GM19463 (cell line): ENCODE data around the gene NEK2.
"Not testable (repeated sequence)": the region's sequence is repeated elsewhere in the genome, so short reads cannot be mapped to it uniquely, and the experiment has no call there.

ENCODE experiments used
- ATAC-seq: cut with Tn5 transposase; IDR thresholded peaks from one replicate; pipeline ENCODE4 v1.9.1; 2021; ENCODE audit warnings: mild to moderate bottlenecking, moderate library complexity; ENCODE audit not compliant: unreplicated experiment

NEK2 gene

DNA sequence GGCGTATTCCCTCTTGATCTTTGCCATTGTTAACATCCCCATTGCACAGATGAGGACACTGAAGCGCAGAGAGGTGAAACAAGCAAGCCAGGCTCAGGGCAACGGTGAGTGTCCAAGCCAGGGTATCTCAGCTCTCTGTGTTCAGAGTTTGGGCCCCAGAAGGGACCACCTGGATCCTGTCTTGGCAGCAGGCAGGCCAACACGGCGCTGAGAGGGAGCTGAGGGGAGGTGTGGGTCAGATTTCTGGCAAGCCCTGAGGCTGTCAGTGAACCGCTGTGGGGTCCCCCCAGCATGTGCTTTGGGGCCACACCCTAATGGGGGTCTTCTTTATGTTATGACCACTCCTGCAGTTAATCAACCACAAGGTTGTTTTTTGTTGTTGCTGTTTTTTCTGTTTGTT is 23.1 kb downstream of the NEK2 start:
- no peak for ATAC-seq

DNA sequence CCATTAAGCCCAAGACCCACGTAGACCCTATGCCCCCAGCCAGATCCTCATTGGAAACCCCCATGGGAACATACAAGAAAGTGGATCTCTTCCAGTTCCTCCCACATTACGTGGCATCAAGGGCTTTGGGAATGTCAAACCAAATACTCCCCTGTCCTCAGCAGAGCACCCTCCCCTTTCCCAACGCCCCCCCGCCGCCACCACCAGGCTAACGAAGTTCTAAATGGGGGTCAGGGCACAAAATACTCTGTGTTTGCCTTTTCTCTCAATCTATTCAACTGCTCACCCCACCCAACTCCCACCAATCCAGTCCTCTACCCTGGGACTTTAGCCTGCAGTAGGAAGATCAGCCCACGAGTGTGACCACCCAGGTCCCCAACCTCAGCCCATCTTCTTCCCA is 24.5 kb downstream of the NEK2 start:
- no peak for ATAC-seq

DNA sequence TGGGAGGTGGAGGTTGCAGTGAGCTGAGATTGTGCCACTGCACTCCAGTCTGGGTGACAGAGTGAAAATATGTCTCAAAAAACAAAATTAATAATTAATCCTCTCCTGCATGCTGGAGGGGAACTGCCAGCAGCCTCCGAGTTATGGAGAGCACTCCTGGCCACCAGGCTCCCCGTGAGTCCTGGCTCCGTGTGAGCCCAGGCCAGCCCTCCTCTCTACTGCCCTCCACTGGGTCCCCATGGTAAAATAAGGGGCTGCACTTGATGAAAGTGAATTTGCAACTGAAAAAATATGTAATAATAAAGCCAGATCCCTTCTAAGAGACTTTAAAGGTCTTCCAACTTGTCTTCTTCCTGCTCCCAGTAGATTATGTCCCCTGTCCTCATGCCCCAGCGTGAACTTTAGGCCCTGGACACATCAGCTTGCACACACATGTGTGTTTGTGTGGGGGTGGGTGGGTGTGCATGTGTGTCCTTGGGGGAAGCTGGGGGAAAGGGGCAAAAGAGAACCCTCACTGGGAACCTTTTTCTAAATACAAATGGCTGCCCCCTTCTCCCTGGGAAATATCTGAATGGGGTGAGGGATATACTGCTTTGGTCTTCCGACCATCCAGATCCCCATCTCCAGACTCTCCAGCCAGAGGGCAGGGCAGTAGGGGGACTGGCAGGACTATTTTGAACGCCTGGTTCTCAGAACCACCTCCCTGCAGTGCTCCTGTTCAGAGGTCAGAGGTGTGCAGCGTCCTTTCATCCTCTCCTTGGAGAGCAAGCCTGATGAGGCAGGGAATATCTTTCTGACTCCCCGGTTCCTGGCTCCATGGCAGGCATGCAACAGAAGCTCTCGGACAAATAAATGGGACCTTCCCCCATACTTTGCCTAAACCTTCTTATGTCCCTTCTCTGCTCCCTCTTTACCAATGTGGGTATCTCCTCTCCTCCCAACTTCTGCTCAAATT is 26.2 kb downstream of the NEK2 start:
- ATAC-seq, result peak; percentile 96

DNA sequence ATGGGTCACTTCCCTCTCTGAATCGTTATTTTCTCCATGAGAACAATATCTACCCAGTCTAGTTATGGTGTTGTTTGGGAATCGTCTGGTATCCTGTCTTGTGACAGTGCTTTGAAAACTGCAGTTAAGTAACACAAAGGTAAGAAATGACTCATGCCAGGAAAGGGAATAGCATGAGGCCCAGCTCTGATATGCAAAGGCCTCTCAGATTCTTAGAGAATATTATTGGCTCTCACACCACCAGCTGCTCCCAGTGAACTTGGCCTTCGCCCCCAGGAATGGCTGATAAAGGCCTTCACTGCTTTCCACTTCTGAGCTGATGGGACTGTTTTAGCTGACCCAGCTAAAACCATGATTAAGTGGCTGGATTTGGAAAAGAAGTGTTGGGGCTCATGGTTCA is 27.1 kb downstream of the NEK2 start:
- ATAC-seq, result no peak

DNA sequence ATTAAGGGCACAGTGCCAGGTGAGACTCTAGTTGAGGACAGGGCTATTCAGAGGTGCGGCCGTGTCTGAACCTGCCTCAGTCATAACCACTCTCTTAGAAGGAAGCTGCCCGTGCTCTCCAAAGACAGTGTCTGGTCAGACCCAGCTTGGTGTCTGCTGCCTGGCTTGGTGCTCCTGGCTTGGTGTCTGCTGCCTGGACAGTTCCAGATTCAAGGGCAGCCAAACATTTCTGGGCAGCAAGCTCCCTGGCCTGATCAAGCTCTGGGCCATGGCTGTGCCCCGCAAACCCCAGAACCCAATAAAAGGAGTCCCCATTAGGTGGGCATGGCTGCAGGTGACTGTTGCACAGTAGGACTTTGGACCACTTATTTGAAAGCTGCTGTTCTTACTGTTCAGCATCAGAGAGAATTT is 27.7 kb downstream of the NEK2 start:
- ATAC-seq, result no peak

DNA sequence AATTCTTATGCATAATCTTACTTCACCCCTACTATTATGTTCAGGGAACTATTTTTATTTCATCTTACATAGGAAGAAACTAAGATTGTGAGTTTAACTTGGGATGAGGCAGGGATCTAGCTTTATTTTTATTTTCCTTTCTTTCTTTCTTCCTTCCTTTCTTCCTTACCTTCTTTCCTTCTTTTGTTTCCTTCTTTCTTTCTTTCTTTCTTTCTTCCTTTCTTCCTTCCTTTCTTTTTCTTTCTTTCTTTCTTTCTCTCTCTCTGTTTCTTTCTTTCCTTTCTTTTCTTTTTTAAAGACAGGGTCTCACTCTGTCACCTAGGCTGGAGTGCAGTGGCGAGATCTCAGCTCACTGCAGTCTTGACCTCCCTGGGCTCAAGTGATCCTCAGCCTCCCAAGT is 28.9 kb downstream of the NEK2 start:
- no peak for ATAC-seq

DNA sequence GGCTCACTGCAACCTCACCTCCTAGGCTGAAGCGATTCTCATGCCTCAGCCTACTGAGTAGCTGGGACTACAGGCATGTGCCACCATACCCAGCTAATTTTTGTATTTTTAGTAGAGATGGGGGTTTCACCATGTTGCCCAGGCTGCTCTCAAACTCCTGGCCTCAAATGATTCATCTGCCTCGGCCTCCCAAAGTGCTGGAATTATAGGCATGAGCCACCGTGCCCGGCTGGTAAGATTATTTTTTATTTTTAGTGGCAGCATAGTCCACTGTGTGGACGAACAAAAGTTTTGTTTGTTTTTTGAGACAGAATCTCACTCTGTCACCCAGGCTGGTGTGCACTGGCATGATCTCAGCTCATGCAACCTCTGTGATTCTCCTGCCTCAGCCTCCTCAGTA is 29.8 kb downstream of the NEK2 start:
- not testable (repeated sequence) for ATAC-seq

DNA sequence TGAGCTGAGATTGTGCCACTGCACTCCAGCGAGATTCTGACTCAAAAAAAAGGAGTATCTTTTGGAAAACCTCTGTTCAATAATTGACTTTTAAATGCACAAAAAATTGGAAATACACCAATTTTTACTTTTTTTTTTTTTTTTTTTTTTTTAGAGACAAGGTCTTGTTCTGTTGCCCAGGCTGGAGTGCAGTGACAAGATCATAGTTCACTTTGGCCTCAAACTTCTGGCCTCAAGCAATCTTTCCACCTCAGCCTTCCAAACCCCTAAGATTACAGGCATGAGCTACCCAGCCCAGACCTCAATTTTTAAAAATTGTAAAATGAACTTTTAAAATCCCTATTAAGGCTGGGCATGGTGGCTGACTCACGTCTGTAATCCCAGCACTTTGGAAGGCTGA is 30.8 kb downstream of the NEK2 start:
- ATAC-seq, result no peak

DNA sequence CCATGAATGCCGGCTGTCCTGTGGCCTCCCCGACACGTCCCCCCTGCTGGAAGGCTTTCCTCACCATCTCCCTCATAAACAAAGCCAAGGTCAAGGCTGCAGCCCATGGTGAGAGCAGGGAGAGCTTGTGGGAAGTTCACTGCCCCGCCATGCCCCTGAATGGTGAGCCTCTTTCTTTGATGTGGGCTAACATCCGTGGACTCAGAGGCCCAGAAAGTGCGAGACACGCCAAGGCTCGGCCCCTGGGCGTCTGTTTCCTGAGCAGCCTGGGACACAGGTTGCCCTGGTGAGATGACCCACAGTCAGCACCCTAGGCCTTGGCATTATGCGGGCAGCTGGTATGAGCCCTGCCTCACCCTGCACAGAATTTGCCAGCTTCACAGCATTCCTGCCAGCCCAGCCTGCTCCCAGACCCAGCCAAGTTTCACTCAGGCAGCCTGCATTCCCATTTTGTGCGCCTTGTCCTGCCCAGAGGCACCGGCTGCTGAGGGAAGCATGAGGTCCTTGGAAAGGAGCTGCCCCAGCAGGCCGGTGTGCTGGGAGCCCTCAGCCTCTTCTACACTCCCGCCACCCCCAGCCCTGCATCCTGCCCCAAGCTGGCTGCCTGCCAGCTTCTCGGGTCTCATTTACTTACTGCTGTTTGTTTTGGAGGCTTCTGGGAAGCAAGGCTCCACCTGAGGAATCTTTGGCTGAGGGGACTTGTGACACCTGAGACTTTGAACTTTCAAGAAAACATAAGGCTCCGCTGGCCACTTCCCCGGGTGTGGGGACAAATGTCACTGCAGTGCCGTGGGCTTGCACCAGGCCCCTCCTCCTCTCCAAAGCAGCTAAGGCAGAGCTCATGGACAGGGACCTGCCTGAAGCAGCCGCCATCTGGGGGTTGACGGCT is 31.9 kb downstream of the NEK2 start:
- ATAC-seq, result no peak

DNA sequence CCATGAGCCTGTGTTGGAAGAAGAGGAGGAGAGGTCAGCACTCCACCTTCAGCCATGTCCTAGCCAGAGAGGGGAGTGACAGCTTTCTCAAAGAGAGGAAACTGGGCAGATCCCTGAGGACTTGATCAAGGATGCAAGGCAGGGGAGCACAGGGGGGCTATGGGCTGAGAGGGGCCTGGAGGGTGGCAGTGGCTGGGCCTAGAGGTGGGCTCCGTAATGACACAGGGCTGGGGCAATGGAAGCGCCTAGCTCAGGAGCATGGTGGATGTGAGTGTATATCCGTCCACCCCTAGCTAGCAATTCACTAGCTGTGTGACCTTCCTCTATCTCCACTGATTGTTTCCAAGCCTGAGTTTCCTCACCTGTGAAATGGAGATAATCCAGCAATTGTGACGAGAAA is 32.6 kb downstream of the NEK2 start:
- no peak for ATAC-seq

DNA sequence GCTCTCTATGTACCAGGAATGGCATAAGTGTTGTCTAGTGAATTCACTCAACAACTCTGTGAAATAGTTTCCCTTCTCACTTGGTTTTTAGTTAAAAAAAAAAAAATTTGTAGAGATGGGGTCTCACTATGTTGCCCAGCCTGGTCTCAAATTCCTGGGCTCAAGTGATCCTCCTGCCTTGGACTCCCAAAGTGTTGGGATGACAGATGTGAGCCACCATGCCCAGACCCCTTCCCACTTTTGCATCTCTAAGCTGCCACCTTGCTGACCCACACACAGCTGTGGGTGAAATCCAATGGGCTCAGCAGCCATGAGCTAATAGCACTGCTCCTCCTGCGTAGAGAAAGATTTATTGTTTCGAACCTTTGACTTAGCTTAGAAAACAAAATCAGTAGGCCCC is 33.5 kb downstream of the NEK2 start:
- no peak for ATAC-seq

DNA sequence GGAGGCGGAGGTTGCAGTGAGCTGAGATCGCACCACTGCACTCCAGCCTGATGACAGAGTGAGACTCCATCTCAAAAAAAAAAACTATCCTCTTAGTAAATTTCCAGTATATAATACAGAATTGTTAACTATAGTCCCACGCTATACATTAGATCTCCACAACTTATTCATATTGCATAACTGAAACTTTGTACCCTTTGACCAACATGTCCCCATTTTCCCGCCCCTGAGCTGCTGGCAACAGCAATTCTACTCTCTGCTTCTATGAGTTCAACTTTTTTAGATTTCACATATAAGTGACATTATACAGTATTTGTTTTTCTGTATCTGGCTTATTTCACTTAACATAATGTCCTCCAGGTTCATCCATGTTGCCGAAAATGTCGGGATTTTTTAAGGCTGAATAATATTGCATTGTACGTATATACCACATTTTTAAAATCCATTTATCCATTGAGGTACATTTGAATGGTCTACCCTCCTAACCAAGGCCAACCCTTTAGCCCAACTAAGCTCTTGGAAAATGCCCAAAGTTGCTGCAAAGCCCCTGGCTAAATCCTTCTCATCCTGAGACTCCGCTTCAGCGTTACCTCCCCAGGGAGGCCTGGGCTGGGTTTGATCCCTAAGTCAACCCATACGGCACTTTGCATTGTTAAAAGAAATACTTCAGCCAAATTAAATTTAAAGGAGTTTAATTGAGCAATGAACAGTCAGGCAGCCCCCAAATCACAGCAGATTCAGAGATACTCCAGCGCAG is 34.2 kb downstream of the NEK2 start:
- no peak for ATAC-seq

DNA sequence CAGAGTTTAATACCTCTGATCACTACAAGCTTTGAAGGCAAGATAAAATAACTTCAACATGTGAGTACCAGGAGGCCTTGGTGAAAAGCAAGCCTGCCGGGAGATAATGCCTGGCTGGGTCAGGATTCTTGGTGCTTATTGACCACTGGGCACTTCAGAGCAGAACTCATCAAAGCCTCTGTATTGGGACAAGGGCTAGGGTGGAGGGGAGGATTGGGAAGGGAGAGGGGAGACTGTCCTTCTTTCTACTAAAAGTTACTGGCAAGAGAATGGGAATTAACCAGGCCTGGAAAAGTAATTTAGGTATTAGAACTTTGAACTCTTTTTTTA is 35.2 kb downstream of the NEK2 start:
- ATAC-seq, result no peak

DNA sequence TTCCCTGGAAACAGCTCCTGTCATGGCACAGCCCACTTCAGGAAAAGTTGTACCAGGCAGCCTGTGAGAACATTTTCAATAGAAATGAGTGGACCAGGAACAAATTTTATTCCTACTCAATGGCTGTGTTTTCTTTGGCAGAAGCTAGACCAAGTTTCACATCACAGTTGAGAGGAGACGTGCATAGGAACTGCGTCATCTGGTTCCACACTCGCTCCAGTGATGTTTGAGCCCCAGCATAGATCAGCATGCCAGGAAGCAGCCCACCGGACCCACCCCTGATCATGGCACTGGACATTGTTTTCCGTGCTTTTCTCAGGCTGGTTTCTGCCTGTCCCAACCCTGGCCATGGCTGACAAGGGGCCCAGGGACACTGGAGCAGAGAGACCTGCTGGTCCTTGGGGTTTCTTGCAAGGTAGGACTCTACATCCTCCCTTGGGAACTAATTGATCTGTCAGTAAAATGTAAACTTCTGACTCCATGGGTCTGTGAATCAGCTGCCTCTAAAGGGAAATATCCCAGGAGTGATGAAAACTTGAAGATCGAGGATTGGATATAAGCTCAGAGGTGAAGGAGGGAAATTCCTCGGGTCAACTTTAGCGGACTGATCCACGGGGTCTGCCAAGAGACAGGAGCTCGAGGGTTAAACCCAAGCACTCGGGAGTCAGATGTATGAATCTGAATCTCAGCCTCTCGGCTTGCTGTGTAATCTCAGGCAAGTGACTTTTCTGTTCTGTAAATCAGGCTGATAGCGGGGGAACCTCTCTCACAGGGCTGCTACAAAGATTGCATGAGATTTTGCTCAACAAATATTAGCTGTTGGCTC is 35.7 kb downstream of the NEK2 start:
- no peak for ATAC-seq

DNA sequence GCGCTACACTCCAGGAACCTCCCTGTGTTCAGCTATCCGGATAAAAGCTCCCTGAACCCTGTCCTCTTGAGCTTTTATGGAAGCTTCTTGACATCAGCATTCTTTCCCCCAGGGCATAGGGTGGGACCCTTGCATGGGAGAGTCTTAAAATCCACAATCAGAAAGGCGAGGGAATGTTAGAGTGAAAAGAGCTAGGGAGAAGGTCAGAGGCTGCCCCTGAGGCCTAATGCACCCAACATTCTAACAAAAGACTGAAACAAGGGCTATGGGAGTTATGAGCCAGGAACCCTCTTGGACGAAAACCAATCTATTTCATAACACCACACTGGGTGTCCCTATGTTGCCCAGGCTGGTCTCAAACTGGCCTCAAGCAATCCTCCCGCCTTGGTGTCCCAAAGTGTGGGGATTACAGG is 36.7 kb downstream of the NEK2 start:
- no peak for ATAC-seq

DNA sequence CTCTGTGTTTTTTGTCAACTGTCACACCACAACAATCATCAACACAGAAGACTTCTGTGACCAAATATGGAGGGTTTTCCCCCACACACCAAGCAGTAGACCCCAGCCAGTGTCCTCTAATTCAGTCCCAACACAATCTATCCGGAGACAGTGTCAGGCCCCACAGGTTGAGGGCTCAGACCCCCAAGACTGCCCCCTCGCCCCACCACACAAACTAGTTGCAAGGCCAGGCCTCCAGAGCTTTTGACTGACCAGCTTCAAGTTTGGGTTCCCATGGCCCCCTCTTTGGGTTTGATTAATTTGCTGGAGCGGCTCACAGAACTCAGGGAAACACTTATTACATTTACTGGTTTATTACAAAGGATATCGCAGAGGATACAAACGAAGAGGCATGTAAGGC is 37.2 kb downstream of the NEK2 start:
- no peak for ATAC-seq

DNA sequence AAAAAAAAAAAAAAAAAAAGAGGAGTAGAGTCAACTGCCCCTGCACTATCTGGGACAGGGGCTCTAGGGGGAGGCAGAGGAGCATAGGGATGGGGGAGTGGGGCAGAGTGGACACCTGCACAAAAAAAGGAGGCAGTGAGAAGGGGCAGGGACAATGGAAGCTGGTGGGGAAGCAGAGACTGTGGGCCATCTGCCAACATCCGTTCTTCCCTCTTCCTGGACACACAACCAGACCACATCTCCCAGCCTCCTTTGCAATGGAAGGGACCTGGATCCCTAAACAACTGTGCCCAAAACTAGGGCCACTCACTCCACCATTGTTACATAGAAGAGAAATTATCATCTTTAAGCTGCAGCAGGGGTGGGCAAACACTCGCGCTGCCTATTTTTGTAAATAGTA is 38.4 kb downstream of the NEK2 start:
- ATAC-seq, result no peak

DNA sequence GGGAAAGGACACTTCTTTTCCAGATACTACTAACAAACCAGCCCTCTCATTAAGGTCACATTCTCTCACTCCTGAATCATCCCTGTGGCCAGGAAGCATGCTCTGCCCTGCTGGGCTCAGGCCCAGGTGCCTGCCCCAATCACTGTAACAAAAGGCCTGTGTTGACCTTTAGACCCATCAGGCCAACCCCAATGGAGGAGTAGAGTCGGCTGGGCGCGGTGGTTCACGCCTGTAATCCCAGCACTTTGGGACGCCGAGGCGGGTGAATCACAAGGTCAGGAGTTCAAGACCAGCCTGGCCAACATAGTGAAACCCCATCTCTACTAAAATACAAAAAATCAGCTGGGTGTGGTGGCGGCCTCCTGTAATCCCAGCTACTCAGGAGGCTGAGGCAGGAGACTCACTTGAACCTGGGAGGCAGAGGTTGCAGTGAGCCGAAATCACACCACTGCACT is 38.8 kb downstream of the NEK2 start:
- ATAC-seq, result not testable (repeated sequence)

DNA sequence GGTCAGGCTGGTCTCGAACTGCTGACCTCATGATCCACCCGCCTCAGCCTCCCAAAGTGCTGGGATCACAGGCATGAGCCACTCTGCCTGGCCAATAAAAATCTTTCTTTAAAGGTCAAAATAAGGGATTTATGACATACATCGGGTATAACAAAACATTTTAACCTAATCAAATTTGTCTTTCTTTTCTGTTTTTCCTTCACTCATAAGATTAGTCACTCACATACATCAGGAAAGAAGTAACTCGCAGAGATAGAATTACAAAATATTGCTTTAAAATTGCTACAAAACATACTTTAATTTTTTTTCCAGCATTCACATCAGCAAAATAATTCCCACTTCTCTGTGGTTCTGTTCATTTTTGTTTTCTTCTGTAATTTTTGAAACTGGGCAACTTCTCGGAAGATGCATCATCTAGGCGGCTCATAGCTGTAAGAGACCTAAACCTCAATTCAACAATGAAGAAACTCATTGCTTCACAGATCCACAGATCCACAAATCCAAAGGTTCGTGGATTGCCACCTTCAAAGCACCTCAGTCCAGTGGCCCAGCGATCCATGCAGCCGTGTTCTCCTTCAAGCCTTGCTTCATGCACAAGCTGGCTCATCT is 39.7 kb downstream of the NEK2 start:
- no peak for ATAC-seq

DNA sequence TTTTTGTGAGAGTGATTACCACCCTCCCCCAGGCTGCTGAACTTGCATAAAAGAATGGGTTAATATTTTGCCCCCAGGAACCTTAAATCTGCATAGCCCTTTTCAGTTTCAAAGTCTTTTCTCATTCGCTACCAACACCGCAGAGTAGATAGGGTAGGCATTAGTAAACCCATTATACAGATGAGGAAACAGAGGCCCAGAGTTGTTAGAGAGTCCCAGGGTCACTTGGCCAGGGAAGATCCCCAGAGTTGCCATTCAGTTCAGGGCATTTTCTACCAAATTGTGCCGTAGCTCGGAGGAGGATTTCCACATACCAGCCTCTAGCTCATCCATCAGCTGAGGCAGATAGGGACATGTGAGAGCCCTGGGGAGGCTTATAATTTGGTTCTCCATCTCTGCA is 40.5 kb downstream of the NEK2 start:
- no peak for ATAC-seq
